ENCODE data around the gene KLF4. TPM values are rescaled to one million over a fixed set of nuclear protein-coding genes. Genes with fewer than 3 reads are reported as not detected.
"Not testable (repeated sequence)": the region's sequence is repeated elsewhere in the genome, so short reads cannot be mapped to it uniquely, and the experiment has no call there.

KLF4 gene
- total RNA-seq, 3 donors from 2014 or later = 203 to 454 (median 438) TPM

DNA sequence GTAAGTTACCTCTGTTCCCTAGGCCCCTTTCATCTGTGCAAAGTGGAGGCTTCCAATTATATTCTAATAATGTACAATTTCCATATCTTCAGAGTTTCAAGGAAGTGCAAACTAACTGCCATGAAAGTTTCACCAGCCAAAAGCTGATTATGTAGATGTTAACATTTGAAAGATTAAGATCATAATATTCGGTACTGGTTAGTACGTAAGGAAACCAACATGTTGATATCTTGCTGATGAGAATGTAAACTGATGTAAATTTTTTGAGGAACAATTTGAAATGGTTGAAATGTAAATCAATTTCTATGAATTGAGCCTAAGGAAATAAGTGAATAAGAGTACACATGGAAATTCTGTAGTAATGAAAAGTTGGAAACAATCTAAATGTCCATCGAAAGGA is 12.9 kb upstream of the KLF4 start:
- H3K36me3 ChIP-seq (ENCODE audit: low read depth) = no peaks in the 10 kb centered on the region
- H3K9me3 ChIP-seq = no peaks in the 10 kb centered on the region
- ATAC-seq (no peak), DNase-seq (no peak)
- H3K4me3 ChIP-seq = no peak overlapping the region
- H3K4me1 ChIP-seq (ENCODE audit: low read depth) = peaks cover 18% of the 10 kb centered on the region
- no peak for TF ChIP-seq CTCF (IDR thresholded peaks at IDR 0.05)
- intact Hi-C loops (cut with DNase I, micrococcal nuclease) = no loop called here

DNA sequence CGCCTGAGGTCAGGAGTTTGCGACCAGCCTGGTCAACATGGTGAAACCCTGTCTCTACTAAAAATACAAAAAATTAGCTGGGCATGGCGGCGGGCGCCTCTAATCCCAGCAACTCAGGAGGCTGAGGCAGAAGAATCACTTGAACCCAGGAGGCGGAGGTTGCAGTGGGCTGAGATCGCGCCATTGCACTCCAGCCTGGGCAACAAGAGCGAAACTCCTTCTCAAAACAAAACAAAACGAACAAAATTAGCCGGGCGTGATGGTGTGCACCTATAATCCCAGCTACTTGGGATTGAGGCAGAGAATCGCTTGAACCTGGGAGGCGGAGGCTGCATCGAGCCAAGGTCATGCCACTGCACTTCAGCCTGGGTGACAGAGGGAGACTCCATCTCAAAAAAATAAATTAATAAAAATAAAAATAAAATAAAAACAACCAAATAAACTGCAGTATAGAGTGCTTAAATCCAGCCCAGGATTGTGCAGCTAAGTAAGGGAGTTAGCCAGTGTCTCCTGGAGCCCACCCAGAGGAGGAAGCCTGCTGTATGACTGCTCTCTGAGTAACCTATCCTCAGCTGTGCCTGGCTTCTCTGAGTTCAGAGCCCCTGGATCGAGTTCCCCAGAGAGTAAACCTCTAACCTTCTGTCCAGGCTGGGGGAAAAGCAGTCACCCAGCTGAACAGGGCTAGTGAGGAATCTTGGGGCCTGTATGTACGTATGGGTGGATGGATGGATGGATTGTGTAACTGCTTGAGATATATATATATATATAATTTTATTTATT is 11.0 kb upstream of the KLF4 start:
- intact Hi-C loops (cut with DNase I, micrococcal nuclease); H3K9me3 ChIP-seq; DNase-seq; H3K4me3 ChIP-seq; H3K36me3 ChIP-seq (ENCODE audit: low read depth); ATAC-seq: not testable (repeated sequence)
- peaks cover 18% of the 10 kb centered on the region for H3K4me1 ChIP-seq (ENCODE audit: low read depth)

- intact Hi-C loops (cut with DNase I, micrococcal nuclease) = no loop called here
- no peak for TF ChIP-seq CTCF (IDR thresholded peaks at IDR 0.05)
- Histone ChIP-seq H3K9me3 (no peaks in the 10 kb centered on the region), H3K4me1 (ENCODE audit: low read depth) (no peaks in the 10 kb centered on the region), H3K4me3 (no peak overlapping the region), H3K36me3 (ENCODE audit: low read depth) (no peaks in the 10 kb centered on the region)
- DNase-seq = no peak
- ATAC-seq = no peak
Measured at GRCh38 chr9:107496976-107497375, 7.4 kb upstream of the KLF4 start.

DNA sequence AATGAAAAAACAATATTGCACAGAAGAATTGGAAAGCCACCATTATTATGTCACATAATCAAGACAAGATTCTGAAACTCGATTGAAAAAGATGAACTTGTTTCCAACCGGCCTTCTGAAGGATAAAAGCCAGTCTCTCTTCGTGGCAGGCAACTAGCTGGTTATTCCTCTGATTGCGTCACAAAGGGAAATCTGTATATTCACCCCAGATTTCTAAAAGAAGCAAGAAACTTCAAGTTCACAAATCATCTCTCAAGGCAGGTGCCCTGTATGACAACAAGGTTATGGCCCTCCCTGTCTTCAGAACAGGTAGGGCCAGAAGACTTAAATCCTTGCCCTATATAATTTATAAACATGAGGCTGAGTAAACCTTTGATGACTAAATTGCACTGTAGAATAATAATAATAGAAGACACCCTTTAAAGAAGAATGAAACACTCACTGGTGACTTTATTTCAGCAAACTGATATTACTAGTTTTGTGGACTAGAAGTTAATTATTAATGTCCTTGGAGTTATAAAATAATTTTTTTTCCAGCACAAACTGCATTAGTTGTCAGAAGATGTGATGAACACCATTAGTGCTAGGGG is 2.9 kb upstream of the KLF4 start:
- TF ChIP-seq CTCF (IDR thresholded peaks at IDR 0.05) = no peak
- Histone ChIP-seq H3K36me3 (ENCODE audit: low read depth) (no peaks in the 10 kb centered on the region), H3K4me1 (ENCODE audit: low read depth) (peaks cover 6% of the 10 kb centered on the region), H3K4me3 (no peak overlapping the region), H3K9me3 (no peaks in the 10 kb centered on the region)
- intact Hi-C loops (cut with DNase I, micrococcal nuclease) = no loop called here
- DNase-seq (no peak), ATAC-seq (no peak)

DNA sequence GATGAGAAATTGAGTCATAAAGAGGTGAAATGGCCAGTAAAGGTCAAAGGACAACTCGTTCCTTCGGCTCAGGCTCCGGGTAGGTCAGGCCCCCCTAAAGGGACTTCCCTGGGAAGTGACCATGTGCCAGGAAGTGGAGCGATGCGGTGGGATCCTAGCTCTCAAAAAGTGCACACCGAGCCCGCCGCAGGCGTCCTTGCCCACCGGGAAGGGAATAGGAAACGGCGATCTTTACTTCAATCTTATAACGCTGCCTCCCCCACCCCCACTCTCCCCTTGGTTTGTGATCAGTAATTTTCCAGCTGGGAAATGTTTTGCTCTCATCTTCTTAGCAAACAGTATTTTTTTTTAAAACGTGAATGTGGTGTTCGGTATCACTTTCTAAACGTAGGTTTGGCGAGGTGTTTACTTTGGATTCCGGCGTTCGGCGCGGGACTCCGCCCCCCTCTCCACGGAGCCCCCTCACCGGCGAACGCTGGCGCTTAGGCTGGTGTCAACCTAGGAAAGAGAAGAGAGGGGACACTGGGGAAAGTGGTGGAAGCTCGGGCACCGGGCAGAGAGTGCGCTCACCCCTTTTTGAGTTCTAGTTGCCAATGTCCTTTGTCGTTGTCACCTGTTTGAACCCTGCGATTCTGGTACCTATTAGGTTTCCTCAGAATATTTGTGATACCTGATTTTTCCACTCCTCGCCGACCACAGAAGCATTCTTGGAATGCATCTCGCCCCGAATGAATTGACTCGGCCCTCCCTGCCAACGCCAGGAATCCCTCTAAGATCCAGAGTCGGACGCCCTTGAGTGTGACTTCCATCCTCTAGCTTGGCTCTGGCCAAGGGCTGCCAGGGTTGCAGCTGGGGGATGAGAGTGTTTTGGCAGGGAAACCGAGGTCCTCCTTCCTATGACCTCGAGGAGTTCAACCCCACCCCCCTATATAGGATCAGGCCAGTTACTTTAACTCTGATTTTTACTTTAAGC is 1.8 kb upstream of the KLF4 start:
- no peak for TF ChIP-seq CTCF (IDR thresholded peaks at IDR 0.05)
- ATAC-seq (no peak), DNase-seq (peak; percentile 54 to 62 (median 57))
- peaks cover 6% of the 10 kb centered on the region for H3K4me1 ChIP-seq (ENCODE audit: low read depth)
- H3K36me3 ChIP-seq (ENCODE audit: low read depth) = no peaks in the 10 kb centered on the region
- no peak overlapping the region for H3K4me3 ChIP-seq
- H3K9me3 ChIP-seq = no peaks in the 10 kb centered on the region
- intact Hi-C loops (cut with DNase I, micrococcal nuclease) = no loop called here

- intact Hi-C loops (cut with DNase I, micrococcal nuclease); H3K9me3 ChIP-seq; ATAC-seq; H3K36me3 ChIP-seq (ENCODE audit: low read depth); H3K4me1 ChIP-seq (ENCODE audit: low read depth): not testable (repeated sequence)
- peak in 2 of 3 donors; percentile 57 to 68 for DNase-seq
- H3K4me3 ChIP-seq = peak overlapping the region; percentile 67
Measured at GRCh38 chr9:107490606-107490970, 1.0 kb upstream of the KLF4 start.
